T-helper 2 cell (primary cell): ENCODE measurements around the gene TYROBP.

Experiments
- DNase-seq, 5 experiments: peaks; one replicate each; pipeline versions ENCODE4 v3.0.0 to v3.0.0-alpha.2; 2012 to 2022

The TYROBP gene

GRCh38 chr19:35870124-35870736 lies 37.9 kb downstream of the TYROBP start:
- DNase-seq, result peak in 1 of 5 experiments; percentile 21

DNA sequence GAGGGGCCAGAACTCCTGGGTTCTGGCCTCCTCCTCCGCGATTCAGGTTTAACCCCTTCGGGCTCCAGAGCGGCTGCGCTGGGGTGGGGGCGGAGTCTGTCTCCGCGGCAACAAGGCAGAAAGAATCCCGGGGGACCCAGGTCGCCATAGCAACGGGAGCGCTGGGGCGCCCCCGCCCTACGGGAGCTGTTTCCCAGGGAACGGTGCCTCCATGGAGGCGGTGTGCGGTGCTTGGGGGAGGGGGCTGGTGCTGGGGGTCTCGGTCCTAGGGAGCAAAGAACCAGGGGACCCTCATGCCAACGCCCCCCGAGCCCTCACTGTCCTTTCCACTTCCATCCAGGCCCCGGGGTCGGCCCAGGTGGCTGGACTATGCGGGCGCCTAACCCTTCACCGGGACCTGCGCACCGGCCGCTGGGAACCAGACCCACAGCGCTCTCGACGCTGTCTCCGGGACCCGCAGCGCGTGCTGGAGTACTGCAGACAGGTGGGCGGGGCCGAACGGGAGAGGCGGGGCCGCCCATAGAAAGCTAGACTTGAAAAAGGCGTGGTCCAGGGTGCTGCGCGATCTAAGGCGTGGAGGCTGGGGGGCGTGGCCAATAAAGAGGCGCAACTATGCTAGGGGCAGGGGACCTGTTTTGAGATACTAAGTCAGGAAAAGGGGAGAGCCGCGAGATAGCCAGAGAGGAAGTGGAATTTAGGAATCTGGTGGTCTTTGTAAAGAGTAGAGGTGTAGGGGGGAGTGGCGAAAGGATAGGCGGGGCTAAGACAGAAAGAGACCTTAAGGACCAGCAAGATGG lies 38.6 kb downstream of the TYROBP start:
- peak; percentile 65 to 91 (median 72) for DNase-seq

GRCh38 chr19:35868823-35869326 lies 39.2 kb downstream of the TYROBP start:
- DNase-seq, result no peak

DNA sequence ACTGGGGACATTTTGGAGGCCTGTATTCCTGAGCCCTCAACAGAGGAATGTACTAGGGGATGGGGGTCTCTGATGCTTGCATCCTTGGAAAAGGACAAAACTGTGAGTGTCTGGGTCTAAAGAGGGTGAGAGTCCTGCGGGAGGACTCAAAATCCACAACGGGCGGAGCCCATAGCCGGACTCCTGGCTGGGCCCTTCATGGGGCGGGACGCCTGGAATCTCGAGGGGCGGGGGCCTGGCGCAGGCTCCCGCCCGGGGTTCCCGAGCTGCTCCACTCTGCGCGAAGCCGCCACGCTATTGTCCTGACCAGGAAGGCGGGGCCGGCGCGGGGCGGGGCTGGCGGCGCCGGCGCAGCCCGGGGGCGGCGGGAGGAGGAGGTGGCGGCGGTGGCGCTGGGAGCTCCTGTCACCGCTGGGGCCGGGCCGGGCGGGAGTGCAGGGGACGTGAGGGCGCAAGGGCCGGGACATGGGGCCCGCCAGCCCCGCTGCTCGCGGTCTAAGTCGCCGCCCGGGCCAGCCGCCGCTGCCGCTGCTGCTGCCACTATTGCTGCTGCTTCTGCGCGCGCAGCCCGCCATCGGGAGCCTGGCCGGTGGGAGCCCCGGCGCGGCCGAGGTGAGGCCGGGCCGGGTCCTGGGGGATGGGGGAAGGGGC lies 39.8 kb downstream of the TYROBP start, which contains the start of gene APLP1:
APLP1 (plus strand) TSS at position 403 of the 651 bp plus-strand sequence; CDS start at position 466, 63 bp downstream.
- DNase-seq, result peak; percentile 32 to 63 (median 44)

DNA sequence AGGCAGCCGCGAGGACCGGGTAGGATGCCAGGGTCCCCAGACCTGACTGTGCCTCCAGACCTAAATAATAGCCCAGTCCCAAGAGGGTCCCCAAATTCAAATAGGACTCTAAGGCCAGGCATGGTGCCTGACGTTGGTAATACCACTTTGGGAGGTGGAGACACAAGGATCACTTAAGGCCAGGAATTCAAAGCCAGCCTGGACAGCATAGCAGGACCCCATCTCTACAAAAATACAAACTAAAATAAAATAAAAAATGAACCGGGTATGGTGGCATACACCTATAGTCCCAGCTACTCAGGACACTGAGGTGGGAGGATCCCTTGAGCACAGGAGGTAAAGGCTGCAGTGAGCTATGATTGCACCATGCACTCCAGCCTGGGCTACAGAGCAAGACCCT lies 45.1 kb downstream of the TYROBP start:
- no peak for DNase-seq

DNA sequence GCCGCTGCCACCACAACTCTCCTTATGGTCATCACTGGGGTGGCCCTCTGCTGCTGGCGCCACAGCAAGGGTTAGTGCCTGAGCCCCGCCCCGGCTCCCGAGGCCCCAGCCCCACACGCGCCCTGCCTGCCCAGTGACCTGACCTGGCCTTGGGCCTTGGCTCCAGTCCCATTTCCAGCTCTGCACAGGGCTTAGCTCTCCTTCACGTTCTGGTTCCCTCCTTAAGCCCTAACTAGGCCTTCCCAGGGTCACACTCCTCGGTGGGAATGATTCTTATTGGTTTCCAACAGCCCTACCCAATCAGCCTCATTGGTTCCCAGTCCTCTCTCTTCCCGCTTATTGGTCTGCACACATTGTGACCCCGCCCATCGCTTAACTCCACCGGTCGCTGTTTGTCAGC lies 45.6 kb downstream of the TYROBP start:
- DNase-seq, result no peak

DNA sequence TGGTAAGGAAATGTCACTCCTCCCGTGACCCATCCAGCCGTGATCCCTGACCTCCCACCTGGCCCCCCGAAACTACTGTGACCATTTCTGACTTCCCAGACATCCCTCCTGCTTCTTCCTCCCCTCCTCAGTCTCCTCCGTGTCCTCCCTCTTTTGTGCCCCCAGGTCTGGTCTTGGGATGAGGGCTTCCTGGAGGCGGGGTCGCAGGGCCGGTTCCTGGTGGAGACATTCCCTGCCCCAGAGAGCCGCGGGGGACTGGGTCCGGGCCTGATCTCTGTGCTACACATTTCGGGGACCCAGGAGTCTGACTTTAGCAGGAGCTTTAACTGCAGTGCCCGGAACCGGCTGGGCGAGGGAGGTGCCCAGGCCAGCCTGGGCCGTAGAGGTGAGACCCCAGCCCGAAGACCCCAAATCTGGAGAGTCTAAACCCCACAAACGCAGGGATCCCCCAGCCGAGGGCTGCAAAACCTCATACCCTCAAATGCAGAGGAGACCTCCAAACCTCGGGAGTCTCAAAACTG lies 46.4 kb downstream of the TYROBP start:
- no peak for DNase-seq

- no peak for DNase-seq
These were observed 47.1 kb downstream of the TYROBP start for GRCh38 chr19:35860818-35861639.

DNA sequence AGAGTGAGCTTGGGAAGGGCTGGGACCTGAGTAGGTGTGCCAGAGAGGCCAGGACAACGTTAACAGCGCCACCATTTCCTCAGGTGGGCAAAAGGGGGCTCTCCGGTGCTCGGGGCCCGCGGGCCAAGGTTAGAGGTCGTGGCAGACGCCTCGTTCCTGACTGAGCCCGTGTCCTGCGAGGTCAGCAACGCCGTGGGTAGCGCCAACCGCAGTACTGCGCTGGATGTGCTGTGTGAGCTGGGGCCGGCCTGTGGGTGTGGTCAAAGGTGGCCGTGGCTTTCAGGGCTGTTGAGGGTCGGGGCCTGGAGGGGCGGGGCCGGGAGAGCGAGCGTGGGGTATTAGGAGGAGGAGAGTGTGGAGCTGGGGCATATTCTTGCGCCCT lies 47.7 kb downstream of the TYROBP start:
- no peak for DNase-seq

GRCh38 chr19:35859414-35859813 lies 48.7 kb downstream of the TYROBP start:
- no peak for DNase-seq

- DNase-seq, result no peak
These were observed 49.8 kb downstream of the TYROBP start for GRCh38 chr19:35858311-35858710.

DNA sequence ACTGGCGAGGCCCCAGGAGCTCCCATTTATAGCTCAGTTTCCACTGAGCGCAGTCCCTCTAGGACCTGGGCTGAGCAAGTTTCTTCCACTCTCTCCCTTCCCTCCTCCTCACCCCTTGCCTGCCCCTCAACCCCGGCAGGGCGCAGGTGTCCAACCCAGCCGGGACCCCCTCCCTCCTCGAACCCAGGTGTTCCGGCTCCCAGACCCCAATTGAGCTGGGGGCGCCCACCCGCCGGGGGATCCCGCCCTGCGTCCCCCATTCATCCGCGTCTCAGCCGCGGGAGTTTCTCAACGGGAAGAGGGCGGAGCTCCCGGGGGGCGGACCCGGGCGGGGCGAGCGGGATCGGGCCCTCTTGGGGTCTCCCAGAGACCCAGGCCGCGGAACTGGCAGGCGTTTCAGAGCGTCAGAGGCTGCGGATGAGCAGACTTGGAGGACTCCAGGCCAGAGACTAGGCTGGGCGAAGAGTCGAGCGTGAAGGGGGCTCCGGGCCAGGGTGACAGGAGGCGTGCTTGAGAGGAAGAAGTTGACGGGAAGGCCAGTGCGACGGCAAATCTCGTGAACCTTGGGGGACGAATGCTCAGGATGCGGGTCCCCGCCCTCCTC lies 51.4 kb downstream of the TYROBP start, which contains the start of gene KIRREL2:
KIRREL2 (plus strand) TSS at position 366 of the 604 bp plus-strand sequence; CDS start at position 575, 209 bp downstream.
- peak in 1 of 5 experiments; percentile 16 for DNase-seq
